ENCODE measurements around the gene CSNK1D.

The CSNK1D gene

DNA sequence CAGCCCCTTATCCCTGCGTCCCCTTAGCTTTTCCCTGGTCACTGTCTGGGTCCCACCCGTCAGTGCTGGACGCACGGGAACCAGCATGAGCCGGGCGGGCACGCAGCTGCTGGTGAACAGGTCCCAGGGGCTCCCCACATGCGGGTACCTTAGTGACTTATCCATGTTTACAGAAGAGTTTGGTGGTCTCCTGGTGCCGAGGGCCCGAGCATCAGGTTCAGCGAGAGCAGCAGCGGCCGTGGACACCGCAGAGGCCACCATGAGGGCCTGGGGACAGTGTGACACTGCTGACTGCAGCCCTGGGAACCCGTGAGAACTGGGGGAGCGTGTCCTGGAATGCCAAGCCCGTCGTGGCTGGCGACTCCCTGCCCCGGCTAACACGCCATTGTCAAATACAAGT, 37.4 kb upstream of the CSNK1D start:
- DNase-seq (ENCODE audit: low spot score): no peak

DNA sequence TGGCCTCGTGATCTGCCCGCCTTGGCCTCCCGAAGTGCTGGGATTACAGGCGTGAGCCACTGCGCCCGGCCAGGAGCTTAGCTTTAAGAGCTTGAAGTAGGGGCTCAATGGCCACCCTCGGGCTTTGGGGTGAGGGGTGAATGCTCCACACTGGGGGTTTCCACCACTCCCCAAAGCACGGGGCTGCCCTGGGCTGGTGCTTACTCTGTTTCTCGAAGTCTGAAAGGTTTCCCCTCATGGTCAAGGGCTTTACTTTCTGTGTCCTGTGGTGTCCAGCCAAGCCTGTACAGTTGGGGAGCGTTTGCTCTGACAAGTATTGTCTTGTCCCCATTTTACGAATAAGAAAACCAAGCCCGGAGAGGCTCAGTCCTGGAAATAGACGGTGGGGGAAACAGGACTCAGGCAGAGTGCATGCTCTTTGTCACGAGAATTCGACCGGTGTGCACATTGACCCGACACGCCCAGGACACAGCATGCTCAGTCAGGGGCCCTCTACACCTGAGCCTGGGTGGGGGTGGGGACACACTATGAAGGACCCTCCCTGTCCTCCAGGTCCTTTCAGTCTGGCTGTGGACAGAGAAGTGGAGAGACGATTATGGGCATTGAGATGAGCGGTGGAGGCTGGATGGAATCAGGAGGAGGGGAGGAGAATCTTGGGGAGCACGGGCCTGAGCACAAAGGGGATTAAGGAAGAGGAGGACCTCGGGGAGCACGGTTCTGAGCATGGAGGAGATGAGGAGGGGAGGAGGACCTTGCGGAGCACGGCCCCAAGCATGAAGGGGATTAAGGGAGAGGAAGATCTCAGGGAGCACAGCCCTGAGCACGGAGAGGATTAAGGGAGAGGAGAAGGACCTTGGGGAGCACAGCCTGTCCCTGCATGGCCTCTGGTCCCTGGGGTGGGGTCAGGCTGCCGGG, 36.4 kb upstream of the CSNK1D start:
- DNase-seq (ENCODE audit: low spot score): no peak

DNA sequence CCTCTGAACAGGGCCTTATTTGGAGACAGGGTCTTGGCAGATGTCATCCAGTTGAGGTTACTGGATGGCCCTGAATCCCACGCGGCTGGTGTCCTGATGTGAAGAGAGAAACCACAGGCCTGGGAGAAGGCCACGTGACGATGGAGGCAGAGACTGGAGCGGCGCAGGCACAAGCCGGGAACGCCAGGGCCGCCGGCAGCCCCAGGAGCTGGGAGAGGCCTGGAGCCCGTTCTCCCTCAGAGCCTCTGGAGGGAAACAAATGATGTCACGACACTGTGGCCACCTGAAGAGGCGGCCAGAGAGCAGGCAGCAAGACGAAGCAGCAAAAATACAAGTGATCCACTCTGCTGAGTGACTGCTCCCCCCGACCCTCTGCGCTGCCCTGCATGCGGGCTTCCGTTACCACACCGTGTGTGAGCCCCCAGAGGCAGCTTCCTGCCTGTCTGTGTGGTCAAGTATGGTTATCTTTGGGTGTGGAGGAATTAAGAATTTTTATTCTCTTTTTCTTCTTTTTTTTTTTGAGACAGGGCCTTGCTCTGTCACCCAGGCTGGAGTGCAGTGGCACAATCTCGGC, 32.3 kb upstream of the CSNK1D start:
- DNase-seq (ENCODE audit: low spot score): no peak

DNA sequence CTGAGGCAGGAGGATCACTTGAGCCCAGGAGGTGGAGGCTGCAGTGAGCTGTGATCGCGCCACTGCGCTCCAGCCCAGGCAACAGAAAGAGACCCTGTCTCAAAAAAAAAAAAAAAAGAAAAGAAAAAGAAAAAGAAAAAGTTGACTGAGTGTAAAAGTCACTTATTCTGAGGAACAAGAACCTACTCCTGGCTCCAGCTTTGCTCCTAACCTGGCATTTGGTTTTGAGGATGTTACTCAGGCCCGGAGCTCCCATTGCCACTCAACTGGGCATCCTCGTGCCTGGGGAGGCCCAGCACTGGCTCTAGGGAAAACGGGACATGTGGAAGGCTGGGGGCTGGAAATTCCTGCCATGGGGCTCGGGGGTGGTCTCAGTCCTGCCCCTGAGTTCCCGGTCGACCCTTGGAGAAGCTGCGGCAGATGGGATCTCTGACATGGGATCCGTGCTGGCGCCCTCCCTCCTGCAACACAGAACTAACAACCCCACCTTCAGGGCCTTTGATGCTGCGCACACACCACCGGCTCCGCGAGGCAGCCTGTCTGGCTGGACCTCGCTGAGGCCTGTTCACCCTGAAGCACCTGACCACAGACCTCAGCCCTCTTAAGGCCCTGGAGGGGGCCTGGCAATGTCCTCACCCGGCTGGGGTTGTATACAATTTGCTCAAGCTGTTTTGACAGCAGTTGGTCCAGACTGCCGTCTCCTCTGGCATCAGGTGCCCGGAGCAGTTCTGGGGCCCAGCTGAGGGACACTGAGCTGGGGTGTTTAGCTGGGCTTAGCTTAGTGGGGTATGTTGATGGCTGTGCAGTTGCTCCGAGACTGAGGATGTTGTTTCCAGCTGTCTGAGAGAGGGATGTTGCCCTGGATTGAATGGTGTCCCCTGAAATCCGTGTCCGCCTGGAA, 31.6 kb upstream of the CSNK1D start:
- no peak for DNase-seq (ENCODE audit: low spot score)

DNA sequence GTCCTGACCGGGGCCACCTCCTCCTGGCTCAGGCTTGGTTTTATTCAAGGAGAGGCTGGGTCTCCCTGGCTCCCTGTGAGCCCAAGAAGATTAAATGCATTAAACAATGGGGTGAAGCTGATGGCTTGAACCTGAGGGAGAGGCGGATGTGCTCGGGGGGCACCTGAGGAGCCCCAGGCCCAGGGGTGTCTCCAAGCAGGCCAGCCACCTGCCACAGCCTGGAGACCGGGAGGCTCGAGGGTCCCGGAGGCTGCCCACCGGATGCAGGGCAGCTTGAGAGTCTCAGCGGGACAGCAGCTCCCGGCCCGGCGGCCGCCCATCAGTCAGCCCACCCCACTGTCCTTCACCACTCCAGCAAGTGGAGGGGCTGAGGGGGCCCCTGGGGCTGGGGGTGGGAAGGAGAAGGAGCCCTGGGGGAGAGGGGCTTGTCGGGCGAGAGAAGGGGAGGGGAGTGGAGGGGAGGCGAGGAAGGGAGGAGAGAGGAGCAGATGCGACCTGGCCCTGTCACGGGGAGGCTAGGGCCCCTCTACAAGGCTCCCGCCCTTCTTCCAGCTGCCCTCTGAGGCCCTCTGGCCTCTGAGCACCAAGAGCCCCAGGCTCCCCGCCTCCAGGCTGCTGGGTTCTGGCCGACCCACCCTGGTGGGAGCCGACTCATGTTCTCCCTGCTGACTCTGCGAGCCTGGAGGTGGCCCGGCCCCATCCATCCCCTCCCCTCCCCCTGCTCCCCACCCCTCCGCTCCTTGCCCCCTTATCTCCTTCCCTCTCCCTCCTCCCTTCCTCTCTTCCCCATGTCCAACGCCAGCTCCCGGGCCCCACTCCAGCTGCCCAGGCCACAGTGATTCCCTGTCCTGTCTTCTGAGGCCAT, 30.7 kb upstream of the CSNK1D start:
- no peak for DNase-seq (ENCODE audit: low spot score)

DNA sequence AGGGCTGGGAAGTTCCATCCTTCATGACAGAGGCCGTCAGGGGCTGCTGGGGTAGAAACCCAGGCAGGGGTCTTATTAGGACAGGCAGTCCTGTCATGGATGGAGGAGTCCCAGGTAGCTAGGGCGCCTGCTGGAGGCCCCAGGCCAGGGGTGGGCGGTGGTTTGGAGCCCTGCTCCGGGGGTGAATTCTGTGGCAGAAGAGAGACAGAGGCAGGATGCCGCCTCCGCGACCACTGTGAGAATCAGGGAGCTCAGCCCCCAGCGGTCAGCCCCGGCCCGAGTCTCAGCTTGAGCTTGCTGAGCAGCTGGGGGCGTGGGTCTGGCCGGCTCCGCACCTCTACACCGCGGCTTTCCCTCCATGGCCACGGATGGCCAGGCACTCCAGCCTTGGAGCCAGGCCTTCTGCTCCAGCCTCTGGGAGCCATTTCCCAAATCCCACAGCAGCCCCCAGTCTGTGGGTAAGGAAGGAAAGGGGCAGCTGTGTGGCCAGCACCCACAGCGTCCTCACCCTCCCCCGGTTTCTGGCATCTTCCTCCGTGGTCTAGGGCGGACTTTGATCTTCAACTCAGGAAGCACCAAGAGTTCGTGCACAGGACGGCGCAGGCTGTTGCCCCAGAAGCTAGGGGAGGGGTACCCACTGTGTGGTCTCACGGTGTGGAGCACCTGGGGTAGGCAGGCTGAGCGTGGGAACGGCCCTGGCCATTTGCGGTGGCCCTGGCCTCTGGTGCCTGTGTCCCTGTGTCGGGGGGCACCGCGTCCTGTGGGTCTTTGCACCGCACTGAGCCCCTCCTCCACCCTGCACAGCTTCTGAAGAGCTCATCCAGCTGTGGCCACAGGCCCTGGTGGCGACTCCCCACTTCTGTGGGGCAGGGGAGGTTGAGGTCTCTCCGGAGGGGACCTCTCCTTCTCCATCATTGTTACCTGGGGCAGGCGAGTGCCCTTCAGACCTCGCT, 29.8 kb upstream of the CSNK1D start:
- no peak for DNase-seq (ENCODE audit: low spot score)

DNA sequence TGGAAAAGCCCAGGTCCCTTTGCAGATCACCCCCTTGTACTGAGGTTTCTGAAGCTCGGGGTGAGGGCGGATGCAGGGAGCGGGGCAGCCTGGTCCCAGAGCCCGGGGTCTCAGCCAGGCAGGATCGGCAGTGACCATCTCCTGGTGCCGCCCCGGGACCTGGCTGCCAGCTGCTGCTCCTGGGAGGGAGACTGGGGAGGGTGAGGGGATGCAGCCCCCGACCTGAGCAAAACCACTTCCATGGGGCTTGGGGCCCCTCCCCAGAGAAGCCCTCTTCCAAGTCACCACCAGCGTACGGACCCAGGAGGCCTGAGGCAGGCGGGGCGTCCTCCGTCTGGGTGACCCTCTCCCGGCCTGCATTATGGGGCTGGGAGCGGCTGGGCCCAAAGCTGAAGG, 29.1 kb upstream of the CSNK1D start:
- no peak for DNase-seq (ENCODE audit: low spot score)

DNA sequence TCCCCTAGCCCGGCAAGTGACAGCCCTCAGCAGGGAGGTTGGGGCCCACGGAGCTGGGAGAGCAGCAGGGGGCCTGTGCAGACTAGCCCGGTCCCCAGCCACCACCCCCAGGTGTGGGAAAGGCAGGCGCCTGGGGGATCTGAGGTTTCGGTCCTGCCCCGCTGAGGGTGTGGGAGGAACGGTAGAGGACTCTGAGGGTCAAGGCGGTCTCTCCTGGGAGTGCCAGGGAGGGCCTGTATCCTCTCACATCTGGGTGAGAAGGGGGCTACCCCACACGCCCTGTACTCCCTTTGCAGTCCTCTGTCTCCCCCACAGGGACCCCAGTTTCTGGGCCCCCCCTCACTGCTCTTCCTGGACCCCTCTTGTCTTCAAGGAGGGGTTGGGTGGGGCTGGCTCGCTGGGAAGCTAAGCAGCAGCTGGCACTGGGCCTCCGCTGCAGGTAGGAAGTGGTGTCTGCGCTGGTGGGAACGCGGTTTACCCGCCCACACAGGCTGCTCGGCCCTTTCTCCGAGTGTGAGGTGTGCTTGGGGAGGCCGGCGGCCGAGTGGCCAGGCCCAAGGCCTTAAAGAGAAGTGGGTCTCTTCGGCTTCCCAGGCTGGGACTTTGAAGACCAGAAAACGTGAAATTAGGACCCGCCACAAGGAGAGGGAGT, 28.5 kb upstream of the CSNK1D start:
- DNase-seq (ENCODE audit: low spot score): no peak

DNA sequence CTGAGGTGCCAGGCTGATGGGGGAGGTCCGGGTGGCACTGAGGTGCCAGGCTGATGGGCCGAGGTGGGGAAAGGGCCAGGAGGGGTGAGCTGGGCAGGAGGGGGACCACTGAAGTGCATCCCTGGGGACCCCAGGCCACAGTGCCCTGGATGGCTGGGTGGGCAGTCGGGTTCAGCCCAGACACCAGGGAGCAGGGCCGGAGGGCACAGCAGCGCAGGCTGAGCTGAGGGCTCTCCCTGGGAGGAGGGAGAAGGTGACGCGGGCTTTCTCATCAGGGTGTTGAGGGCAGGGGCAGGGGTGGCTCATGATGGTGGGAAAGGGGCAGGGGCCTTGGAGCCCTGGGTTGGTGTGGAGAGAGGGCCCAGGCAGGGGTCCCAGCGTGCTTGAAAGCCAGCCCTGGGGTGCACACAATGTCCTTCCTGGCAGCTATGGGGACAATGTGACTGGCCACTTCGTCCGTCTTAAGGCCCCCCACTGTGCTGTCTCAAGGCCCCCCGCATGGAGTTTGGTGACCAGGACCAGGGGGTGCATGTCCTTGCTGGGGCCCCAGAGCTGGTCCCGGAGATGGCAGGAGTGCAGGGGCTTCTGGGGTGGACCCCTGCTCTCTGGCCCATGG, 27.9 kb upstream of the CSNK1D start:
- no peak for DNase-seq (ENCODE audit: low spot score)

DNA sequence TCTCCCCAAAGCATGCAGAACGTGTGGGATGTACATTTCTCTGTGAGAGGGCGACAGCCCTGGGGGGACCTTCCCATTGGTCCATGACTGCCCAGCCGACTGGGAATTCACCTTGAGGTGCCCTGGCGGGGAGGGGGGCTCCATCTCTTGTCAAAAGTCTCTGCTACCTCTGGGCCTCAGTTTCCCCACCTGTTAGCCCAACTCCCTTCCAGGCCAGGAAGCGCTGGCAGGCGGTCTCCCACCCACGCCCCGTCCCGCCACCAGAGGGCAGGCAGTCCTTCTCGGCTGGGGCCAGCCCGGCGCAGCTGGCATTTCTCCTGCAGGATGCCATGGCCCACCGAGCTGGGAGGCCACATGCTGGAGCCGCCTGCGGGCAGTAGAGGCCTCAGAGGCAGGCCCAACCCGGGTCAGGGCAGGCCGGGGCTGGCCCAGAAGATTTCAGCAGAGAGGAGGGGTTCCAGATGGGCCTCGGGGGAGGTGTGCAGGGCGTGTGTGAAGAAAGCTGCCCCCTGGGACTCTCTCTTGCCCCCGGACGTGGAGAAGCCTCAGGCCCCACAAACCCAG, 27.3 kb upstream of the CSNK1D start:
- DNase-seq (ENCODE audit: low spot score): peak; percentile 47

DNA sequence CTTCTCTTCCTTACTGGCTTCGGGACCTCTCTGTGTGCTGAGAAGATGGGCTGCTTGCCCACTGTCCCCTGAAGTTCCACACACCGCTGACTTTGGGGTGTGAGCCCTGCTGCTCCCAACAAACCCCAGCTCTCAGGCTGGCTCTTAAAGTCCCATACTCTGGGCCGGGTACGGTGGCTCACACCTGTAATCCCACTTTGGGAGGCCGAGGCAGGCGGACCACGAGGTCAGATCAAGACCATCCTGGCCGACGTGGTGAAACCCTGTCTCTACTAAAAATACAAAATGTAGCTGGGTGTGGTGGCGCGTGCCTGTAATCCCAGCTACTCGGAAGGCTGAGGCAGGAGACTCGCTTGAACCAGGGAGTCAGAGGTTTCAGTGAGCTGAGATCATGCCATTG, 26.7 kb upstream of the CSNK1D start:
- no peak for DNase-seq (ENCODE audit: low spot score)

DNA sequence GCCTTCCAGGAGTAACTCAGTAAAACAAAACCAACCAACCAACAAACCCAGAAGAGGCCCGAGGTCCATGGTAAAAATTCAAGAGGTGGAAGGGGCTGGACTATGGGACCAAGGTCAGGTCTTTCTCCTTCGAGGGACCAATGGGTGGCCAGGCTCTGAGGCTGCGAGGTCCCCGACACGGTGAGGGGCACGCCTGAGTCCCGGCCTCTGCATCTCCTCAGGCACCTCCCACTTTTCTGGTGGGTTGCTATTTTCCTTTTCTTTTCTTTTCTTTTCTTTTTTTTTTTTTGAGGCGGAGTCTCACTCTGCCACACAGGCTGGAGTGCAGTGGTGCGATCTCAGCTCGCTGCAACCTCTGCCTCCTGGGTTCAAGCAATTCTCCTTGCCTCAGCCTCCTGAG, 26.0 kb upstream of the CSNK1D start:
- DNase-seq (ENCODE audit: low spot score): no peak

DNA sequence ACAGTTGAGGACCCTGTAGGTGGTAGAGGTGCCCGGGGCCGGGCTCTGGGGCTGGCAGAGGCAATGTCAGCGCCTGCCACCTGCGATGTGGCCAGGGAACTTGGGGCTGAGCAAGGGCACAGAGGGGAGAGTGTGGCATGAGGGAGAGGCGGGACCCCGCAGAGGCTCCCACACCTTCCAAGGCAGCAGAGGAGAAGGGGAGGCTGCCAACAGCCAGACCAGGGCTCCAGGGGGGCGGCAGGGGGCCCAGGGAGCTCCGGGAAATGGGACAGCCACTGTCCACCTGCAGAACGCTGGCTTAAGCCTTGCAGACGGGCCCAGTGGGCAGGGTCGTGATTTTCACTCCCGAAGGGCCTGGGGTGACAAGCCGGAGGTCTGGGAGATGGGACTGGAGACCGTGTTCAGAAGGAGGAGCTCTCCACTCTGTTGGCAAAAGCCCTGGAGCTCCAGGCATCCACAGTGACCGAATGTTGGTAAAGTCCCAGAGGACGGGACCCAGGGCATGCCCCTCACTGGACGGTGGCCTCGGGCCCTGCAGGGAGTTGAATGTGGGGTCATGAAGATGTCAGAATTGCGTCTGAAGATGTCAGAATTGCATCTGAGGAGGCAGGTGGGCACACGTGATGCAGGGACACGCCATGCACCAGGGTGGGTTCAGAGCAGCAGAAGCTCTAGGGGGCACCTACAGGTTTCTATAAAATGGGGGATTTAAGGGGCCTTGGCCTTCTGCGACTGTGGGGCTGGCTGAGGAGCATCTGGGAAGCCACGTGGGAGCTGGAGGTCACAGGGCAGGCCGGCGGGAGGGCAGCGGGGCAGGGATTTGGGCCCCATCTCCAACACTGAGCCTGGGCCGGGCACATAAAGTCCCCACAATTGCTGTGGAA, 25.3 kb upstream of the CSNK1D start:
- DNase-seq (ENCODE audit: low spot score): no peak

DNA sequence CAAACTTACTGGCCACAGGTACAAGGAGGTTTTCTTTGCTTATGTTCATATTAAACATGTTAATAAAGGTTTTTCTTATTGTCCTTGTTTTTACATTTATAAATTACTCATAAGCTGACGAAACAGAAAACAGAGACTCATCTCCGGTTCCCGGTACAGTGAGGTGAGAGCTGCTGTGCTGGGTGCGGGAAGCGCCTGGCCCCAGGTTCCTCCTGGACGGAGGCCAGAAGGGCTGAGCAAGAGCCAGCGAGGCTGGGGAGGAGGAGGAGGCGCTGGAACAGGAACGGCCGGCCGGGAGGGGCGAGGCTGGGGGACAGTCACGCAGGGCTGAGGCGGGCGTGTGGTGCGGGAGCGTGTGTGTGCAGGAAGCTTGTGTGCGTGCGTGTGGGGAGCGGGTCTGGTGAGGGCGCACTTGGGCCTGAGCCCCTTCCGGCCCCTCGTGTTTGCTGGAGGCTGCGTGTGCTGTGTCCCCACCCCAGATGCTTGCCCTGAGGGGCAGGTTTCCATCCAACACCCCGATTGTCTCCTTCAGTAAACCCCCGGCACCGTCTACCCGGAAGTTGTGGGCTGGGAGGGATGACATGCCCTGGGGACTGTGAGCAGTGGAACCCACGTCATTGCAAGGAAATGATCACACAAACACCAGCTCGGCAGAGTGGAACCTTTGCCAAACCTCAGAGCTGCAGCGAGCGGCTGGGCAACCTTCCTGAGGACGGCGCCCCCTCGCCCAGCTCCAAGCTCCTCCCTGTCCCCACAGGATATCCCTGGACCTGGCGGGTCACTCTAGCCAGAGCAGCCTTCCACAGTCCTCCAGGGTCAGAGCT, 24.4 kb upstream of the CSNK1D start:
- peak; percentile 92 for DNase-seq (ENCODE audit: low spot score)

DNA sequence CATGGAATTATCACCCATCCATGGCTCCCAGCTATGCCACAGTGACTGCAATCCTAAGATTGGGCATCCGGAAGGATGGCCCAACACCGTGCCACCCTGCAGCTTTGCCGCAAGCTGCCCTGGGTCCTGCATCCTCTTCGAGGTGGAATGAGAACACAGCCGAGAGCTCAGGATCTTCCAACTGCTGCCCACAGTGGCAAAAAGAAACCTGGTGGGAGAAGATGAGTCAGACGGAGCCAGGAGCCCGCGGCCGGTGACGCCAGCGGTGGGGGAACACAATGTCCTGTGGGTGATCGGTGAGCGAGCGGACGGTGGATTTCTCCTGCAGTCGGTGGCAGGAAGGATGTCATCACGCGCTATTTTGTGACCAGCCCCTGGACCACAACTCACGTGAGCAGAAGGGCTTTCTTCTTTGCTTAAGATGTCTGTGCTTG, 23.8 kb upstream of the CSNK1D start:
- peak; percentile 91 for DNase-seq (ENCODE audit: low spot score)

DNA sequence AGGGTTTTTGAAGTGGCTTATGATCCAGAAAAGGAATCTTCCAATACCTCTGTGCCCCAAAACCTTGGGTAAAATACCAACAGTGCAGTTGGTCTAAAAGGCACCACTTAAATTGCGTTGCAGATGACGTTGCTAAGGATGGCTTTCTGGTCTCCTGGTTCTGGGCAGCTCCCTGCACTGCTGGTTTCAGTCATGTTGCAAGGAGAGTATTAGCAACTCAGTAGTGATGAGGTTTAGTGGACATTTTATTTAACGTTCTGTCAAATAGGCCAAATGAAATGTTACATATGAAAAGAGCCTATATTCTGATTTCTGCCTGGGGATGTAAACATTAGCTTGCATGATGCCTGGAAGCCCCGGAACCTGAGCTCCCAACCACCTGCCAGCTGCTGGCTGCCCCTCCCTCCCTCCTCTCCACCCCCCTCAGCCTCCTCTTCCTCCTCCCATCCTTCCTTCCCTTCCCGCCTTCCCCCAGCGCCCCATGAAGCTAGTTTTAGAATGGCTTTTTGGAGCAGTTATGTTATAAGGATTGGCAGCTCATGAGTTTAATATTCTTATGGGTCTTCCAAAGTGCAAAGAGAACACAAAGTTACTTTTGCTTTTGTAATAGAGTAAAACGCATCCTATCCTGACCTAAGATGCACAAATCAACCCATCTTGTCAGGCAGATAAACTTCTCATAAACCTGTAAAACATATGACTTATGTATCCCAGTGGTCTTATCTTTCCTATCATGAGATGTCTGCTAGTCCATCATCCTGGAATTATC, 23.2 kb upstream of the CSNK1D start:
- no peak for DNase-seq (ENCODE audit: low spot score)

DNA sequence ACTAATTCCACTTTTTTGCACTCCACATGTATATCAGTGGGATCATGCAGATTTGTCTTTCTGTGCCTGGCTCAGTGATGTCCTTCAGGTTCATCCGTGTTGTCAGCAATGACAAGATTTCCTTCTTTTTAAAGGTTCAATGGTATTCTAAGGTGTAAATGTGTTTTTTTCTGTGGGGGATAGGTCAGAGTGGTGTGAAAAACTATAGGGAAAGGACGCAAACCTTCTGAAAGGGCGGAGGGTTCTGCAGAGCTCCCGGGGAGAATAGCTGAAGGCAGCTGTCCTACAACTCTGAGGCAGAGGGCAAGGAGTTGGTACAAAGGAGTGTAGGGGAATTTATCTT, 21.9 kb upstream of the CSNK1D start:
- DNase-seq (ENCODE audit: low spot score): no peak
